Type B pancreatic cell (in vitro differentiated cells): ENCODE results near the gene SLC4A2. TPM values are rescaled to one million over a fixed set of nuclear protein-coding genes. Genes with fewer than 3 reads are reported as not detected.

Experiments used
- DNase-seq: peaks from one replicate; pipeline ENCODE4 v3.0.0; 2021; ENCODE audit warnings: mixed read lengths; ENCODE audit not compliant: unreplicated experiment; ENCODE audit errors: extremely low spot score
- H3K27ac Mint-ChIP-seq: 2 replicates; pipeline ENCODE4 v1.8.0; 2021; ENCODE audit warnings: mild to moderate bottlenecking, mixed read lengths
- H3K27me3 Mint-ChIP-seq: 2 replicates; pipeline ENCODE4 v1.8.0; 2021; ENCODE audit warnings: mixed read lengths
- H3K36me3 Mint-ChIP-seq: 2 replicates; pipeline ENCODE4 v1.8.0; 2021; ENCODE audit warnings: mixed read lengths
- H3K4me1 Mint-ChIP-seq: one replicate; pipeline ENCODE4 v1.8.0; 2021; ENCODE audit warnings: mixed read lengths; ENCODE audit not compliant: unreplicated experiment
- H3K4me3 Mint-ChIP-seq: 2 replicates; pipeline ENCODE4 v1.8.0; 2021; ENCODE audit warnings: mild to moderate bottlenecking, mixed read lengths
- H3K9me3 Mint-ChIP-seq: 2 replicates; pipeline ENCODE4 v1.8.0; 2021; ENCODE audit warnings: mixed read lengths
- total RNA-seq: library from RNA; stranded (reverse); gene quantifications from 2 replicates; pipeline ENCODE4 v1.2.1, GENCODE V29; 2021; ENCODE audit warnings: low replicate concordance
- TF ChIP-seq, protein P1 (sequence below): fragments of 200-600 bp; sonication (generic); conservative IDR thresholded peaks from 2 replicates; pipeline ENCODE4 v1.5.0; 2021; ENCODE audit warnings: antibody characterized with exemption, mild to moderate bottlenecking

Gene SLC4A2
- total RNA-seq, 1 donor from 2014 or later: 150 TPM

DNA sequence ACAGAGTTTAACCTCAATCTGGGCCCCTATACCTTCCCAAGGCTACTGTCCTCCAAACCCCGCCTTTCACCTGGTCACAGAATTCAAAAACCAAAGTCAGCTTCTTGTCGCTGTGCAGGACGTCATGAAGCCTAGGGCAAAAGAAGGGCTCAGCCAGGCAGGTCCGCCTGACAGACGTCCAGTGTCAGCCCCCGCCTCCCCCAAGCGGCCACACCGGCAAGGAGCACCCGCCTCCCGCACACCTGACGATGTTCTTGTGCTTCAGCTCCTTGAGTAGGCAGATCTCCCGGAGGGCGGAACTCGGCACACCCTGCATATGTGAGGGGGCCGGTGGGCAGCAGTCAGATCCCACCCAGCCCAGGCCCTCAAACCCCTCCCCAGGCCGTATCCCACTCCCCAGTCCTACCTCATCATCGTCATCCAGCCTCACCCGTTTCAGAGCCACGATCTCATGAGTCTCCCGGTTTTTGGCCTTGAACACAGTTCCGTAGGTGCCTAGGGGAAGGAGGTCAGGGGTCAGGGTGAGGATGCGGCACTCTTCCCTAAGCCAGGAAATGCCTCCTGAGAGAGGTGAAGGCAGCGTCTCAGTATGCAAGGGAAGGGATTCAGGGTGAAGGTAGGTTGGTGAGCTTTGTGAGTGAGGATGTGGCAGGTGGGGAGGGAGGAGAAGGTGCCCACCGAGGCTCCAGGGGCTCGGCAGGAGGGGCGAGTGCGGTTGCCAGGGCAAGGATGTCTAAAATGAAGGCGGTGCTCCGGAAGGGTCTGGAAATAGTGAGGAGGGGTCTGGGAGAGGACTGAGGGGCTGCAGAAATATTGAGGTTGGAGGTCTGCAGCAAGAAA is 2.5 kb upstream of the SLC4A2 start:
- H3K4me1 Mint-ChIP-seq: peaks cover 32% of the 10 kb centered on the region
- H3K27ac Mint-ChIP-seq: peak overlapping the region; percentile 96
- no peak for DNase-seq
- no peaks in the 10 kb centered on the region for H3K9me3 Mint-ChIP-seq
- TF ChIP-seq, protein P1, sequence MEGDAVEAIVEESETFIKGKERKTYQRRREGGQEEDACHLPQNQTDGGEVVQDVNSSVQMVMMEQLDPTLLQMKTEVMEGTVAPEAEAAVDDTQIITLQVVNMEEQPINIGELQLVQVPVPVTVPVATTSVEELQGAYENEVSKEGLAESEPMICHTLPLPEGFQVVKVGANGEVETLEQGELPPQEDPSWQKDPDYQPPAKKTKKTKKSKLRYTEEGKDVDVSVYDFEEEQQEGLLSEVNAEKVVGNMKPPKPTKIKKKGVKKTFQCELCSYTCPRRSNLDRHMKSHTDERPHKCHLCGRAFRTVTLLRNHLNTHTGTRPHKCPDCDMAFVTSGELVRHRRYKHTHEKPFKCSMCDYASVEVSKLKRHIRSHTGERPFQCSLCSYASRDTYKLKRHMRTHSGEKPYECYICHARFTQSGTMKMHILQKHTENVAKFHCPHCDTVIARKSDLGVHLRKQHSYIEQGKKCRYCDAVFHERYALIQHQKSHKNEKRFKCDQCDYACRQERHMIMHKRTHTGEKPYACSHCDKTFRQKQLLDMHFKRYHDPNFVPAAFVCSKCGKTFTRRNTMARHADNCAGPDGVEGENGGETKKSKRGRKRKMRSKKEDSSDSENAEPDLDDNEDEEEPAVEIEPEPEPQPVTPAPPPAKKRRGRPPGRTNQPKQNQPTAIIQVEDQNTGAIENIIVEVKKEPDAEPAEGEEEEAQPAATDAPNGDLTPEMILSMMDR: no peak
- peaks cover 5% of the 10 kb centered on the region for H3K27me3 Mint-ChIP-seq
- peaks cover 4% of the 10 kb centered on the region for H3K36me3 Mint-ChIP-seq
- H3K4me3 Mint-ChIP-seq: peak overlapping the region; percentile 98

DNA sequence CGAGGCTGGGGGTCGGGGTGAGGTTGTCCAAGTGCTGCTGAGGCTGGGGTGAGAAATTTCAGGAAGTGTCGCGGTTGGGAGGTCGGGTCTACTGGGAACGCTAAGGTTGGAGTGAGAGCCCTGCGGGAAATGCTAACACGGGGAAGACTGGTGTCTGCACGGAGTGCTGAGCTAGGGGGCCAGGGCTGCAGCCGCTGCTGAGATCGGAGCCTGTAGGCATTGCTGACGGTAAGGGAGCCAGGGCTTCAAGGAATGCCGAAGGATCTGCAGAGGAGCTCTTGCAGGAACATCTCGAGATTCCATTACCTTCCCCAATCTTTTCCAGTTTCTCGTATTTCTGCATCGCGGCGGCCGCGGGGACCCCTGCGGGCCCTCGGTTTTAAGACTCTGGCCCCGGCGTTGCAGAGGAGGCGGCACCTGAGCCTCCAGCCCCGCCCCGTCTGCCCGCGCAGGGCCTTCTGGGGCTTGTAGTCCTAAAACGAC is 1.8 kb upstream of the SLC4A2 start, which contains the start of gene CDK5:
Gene CDK5, minus strand, starts transcription at position 392 of the 483 bp plus-strand sequence. Its CDS starts 49 bp downstream, at position 343.
- H3K4me1 Mint-ChIP-seq: peaks cover 35% of the 10 kb centered on the region
- peak within 1 kb of the TSS; percentile 98 for H3K4me3 Mint-ChIP-seq
- TF ChIP-seq, protein P1: no peak
- H3K36me3 Mint-ChIP-seq: peaks cover 3% of the 10 kb centered on the region
- H3K27ac Mint-ChIP-seq: peak within 1 kb of the TSS; percentile 96
- no peaks in the 10 kb centered on the region for H3K9me3 Mint-ChIP-seq
- H3K27me3 Mint-ChIP-seq: peaks cover 3% of the 10 kb centered on the region
- no peak for DNase-seq

DNA sequence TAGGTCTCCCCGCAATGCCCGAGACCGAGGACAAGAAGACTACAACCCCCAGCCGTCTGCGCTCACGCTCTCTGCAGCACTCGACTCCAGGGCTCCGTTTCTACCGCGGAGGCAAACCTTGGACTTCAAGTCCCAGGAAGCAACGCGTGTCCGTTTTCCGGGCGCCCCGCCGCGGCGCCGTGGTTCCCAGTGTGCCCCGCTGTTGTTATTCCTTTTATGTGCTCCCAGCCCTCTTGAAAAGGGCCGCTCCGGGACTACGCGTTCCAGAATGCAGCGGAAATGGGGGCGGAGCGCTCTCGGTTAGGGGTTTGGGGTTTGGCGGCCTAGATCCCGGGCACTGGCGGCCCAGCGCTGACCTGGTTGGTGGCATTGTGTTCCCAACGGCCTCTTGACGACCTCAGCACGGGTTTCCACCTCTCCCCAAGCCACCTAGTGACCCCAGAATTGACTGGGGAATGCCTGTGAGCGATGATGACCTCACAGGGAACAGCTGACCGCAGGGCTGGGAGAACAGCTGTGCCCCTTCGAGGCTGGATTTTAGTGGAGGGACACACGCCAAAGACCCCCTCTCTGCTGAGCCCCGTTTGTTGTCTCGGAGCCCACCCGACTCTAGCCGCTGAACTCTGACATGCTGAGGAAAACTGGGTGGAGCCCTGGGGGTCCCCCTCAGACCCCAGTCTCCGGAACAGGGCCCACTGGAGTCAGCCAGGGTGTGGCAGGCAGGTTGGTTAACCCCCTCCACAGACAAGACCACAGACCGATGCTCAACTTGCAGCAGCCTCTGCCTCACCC is 1.2 kb upstream of the SLC4A2 start:
- Mint-ChIP-seq H3K9me3 (no peaks in the 10 kb centered on the region), H3K4me3 (peak overlapping the region; percentile 98), H3K4me1 (peaks cover 35% of the 10 kb centered on the region), H3K27me3 (no peaks in the 10 kb centered on the region), H3K27ac (peak overlapping the region; percentile 96), H3K36me3 (no peaks in the 10 kb centered on the region)
- TF ChIP-seq, protein P1: no peak
- DNase-seq: peak; percentile 97

DNA sequence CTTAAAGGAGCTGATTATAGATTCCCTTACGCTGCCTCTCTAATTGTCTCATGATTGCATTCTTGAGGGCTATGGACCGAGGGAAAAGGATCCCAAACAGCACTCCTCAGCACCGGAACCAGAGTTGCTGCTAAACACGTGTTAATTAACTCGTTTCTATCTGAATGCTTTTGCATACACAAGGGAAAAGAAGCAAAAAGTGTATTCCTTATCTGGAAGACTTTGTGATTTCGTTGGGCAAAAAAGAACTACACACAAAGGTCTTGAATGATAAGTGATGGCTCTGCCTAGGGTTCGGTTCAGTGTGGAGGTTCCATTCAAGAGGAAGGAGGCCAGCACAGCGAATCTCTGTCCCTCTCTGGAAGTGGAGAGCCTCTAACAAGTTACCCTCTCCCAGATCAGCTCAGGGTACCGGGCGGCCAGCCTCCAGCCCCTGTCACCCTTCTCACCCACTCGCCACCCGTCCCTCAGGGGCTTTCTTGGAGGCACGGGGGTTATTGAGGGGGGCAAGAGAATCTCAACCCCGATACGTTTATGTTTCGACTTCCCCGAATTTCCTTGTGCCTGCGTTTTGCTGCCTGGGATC is 515 bp upstream of the SLC4A2 start:
- peak overlapping the region; percentile 98 for H3K4me3 Mint-ChIP-seq
- H3K27me3 Mint-ChIP-seq: no peaks in the 10 kb centered on the region
- peak overlapping the region; percentile 96 for H3K27ac Mint-ChIP-seq

DNA sequence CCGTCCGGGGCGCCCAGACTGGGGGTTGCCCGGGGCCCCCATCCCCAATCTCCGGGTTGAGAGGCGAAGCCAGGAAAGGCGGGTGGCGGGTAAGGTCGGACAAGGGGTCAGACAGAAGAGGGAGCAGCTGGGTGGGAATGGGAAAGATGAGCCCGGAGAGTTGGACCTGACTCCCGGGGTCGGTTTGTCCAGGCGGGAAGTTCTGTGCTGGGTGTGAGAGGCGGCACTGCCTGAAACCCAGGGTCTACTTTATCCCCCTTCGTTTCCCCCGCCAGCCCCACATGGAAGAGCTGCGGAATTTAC is 675 bp downstream of the SLC4A2 start:
- Mint-ChIP-seq H3K27me3 (no peaks in the 10 kb centered on the region), H3K4me1 (peaks cover 38% of the 10 kb centered on the region), H3K4me3 (peak overlapping the region; percentile 98), H3K36me3 (no peaks in the 10 kb centered on the region), H3K9me3 (no peaks in the 10 kb centered on the region), H3K27ac (peak overlapping the region; percentile 48)
- no peak for DNase-seq
- TF ChIP-seq, protein P1: peak; percentile 6

More for the DNA sequence above, 515 bp upstream of the SLC4A2 start:
- no peaks in the 10 kb centered on the region for H3K9me3 Mint-ChIP-seq
- TF ChIP-seq, protein P1: no peak
- peaks cover 38% of the 10 kb centered on the region for H3K4me1 Mint-ChIP-seq
- no peak for DNase-seq
- no peaks in the 10 kb centered on the region for H3K36me3 Mint-ChIP-seq
